ENCODE measurements around the gene RUVBL2.

The RUVBL2 gene

GRCh38 chr19:48969276-48970138 lies 24.2 kb upstream of the RUVBL2 start:
- Histone ChIP-seq H3K27ac (ENCODE audit: low read depth, low read length) (peak overlapping the region; percentile 89), H3K9ac (ENCODE audit: low read length in 5 of 5) (no peak overlapping the region), H3K36me3 (ENCODE audit: control insufficient read depth in 5 of 5, insufficient read depth in 5 of 5, low read length in 5 of 5) (peaks cover 0 to 69% (median 42%) of the 10 kb centered on the region in 5 donors)

GRCh38 chr19:48970139-48970766 lies 23.4 kb upstream of the RUVBL2 start:
- H3K4me3 ChIP-seq (ENCODE audit: low read depth in 1 of 5, low read length in 5 of 5) = no peak overlapping the region
- peaks cover 0 to 71% (median 44%) of the 10 kb centered on the region in 5 donors for H3K36me3 ChIP-seq (ENCODE audit: control insufficient read depth in 5 of 5, insufficient read depth in 5 of 5, low read length in 5 of 5)
- no peaks in the 10 kb centered on the region for H3K27me3 ChIP-seq (ENCODE audit: control insufficient read depth in 5 of 5, insufficient read depth in 4 of 5, low read length in 5 of 5)
- H3K27ac ChIP-seq (ENCODE audit: low read depth, low read length) = no peak overlapping the region
- H3K9me3 ChIP-seq (ENCODE audit: control insufficient read depth in 5 of 5, low read length in 5 of 5) = no peaks in the 10 kb centered on the region
- H3K4me1 ChIP-seq (ENCODE audit: control insufficient read depth in 5 of 5, insufficient read depth in 5 of 5, low read length in 5 of 5) = peaks cover 6 to 52% (median 51%) of the 10 kb centered on the region in 5 donors
- no peak overlapping the region for H3K9ac ChIP-seq (ENCODE audit: low read length in 5 of 5)

More at GRCh38 chr19:48969276-48970138, 24.2 kb upstream of the RUVBL2 start:
- Histone ChIP-seq H3K4me3 (ENCODE audit: low read depth in 1 of 5, low read length in 5 of 5) (no peak overlapping the region), H3K27me3 (ENCODE audit: control insufficient read depth in 5 of 5, insufficient read depth in 4 of 5, low read length in 5 of 5) (no peaks in the 10 kb centered on the region), H3K9me3 (ENCODE audit: control insufficient read depth in 5 of 5, low read length in 5 of 5) (no peaks in the 10 kb centered on the region), H3K4me1 (ENCODE audit: control insufficient read depth in 5 of 5, insufficient read depth in 5 of 5, low read length in 5 of 5) (peaks cover 8 to 55% (median 54%) of the 10 kb centered on the region in 5 donors)

GRCh38 chr19:48970923-48971395 lies 22.7 kb upstream of the RUVBL2 start:
- Histone ChIP-seq H3K9me3 (ENCODE audit: control insufficient read depth in 5 of 5, low read length in 5 of 5) (no peaks in the 10 kb centered on the region), H3K27ac (ENCODE audit: low read depth, low read length) (no peak overlapping the region), H3K4me1 (ENCODE audit: control insufficient read depth in 5 of 5, insufficient read depth in 5 of 5, low read length in 5 of 5) (peaks cover 6 to 49% (median 45%) of the 10 kb centered on the region in 5 donors), H3K4me3 (ENCODE audit: low read depth in 1 of 5, low read length in 5 of 5) (no peak overlapping the region), H3K27me3 (ENCODE audit: control insufficient read depth in 5 of 5, insufficient read depth in 4 of 5, low read length in 5 of 5) (no peaks in the 10 kb centered on the region), H3K9ac (ENCODE audit: low read length in 5 of 5) (no peak overlapping the region), H3K36me3 (ENCODE audit: control insufficient read depth in 5 of 5, insufficient read depth in 5 of 5, low read length in 5 of 5) (peaks cover 0 to 72% (median 42%) of the 10 kb centered on the region in 5 donors)

GRCh38 chr19:48975947-48976847 lies 17.5 kb upstream of the RUVBL2 start:
- Histone ChIP-seq H3K4me1 (ENCODE audit: control insufficient read depth in 5 of 5, insufficient read depth in 5 of 5, low read length in 5 of 5) (peaks cover 0 to 4% (median 0%) of the 10 kb centered on the region in 5 donors), H3K27ac (ENCODE audit: low read depth, low read length) (no peak overlapping the region), H3K9me3 (ENCODE audit: control insufficient read depth in 5 of 5, low read length in 5 of 5) (no peaks in the 10 kb centered on the region), H3K27me3 (ENCODE audit: control insufficient read depth in 5 of 5, insufficient read depth in 4 of 5, low read length in 5 of 5) (no peaks in the 10 kb centered on the region), H3K36me3 (ENCODE audit: control insufficient read depth in 5 of 5, insufficient read depth in 5 of 5, low read length in 5 of 5) (peaks cover 0 to 61% (median 38%) of the 10 kb centered on the region in 5 donors), H3K9ac (ENCODE audit: low read length in 5 of 5) (no peak overlapping the region), H3K4me3 (ENCODE audit: low read depth in 1 of 5, low read length in 5 of 5) (no peak overlapping the region)

- Histone ChIP-seq H3K36me3 (ENCODE audit: control insufficient read depth in 5 of 5, insufficient read depth in 5 of 5, low read length in 5 of 5) (peaks cover 0 to 64% (median 47%) of the 10 kb centered on the region in 5 donors), H3K9ac (ENCODE audit: low read length in 5 of 5) (no peak overlapping the region), H3K27me3 (ENCODE audit: control insufficient read depth in 5 of 5, insufficient read depth in 4 of 5, low read length in 5 of 5) (no peaks in the 10 kb centered on the region), H3K9me3 (ENCODE audit: control insufficient read depth in 5 of 5, low read length in 5 of 5) (no peaks in the 10 kb centered on the region), H3K27ac (ENCODE audit: low read depth, low read length) (no peak overlapping the region), H3K4me1 (ENCODE audit: control insufficient read depth in 5 of 5, insufficient read depth in 5 of 5, low read length in 5 of 5) (peaks cover 0 to 4% (median 0%) of the 10 kb centered on the region in 5 donors), H3K4me3 (ENCODE audit: low read depth in 1 of 5, low read length in 5 of 5) (no peak overlapping the region)
These were observed 16.6 kb upstream of the RUVBL2 start for GRCh38 chr19:48977061-48977460.

GRCh38 chr19:48982280-48982679 lies 11.4 kb upstream of the RUVBL2 start:
- H3K27ac ChIP-seq (ENCODE audit: low read depth, low read length) = no peak overlapping the region
- peaks cover 3 to 68% (median 60%) of the 10 kb centered on the region in 5 donors for H3K36me3 ChIP-seq (ENCODE audit: control insufficient read depth in 5 of 5, insufficient read depth in 5 of 5, low read length in 5 of 5)
- no peak overlapping the region for H3K9ac ChIP-seq (ENCODE audit: low read length in 5 of 5)

GRCh38 chr19:48985711-48986110 lies 8.0 kb upstream of the RUVBL2 start:
- Histone ChIP-seq H3K4me1 (ENCODE audit: control insufficient read depth in 5 of 5, insufficient read depth in 5 of 5, low read length in 5 of 5) (peaks cover 0 to 32% (median 20%) of the 10 kb centered on the region in 5 donors), H3K36me3 (ENCODE audit: control insufficient read depth in 5 of 5, insufficient read depth in 5 of 5, low read length in 5 of 5) (peaks cover 3 to 66% (median 59%) of the 10 kb centered on the region in 5 donors), H3K9ac (ENCODE audit: low read length in 5 of 5) (no peak overlapping the region), H3K27me3 (ENCODE audit: control insufficient read depth in 5 of 5, insufficient read depth in 4 of 5, low read length in 5 of 5) (no peaks in the 10 kb centered on the region), H3K27ac (ENCODE audit: low read depth, low read length) (peak overlapping the region; percentile 23), H3K9me3 (ENCODE audit: control insufficient read depth in 5 of 5, low read length in 5 of 5) (no peaks in the 10 kb centered on the region), H3K4me3 (ENCODE audit: low read depth in 1 of 5, low read length in 5 of 5) (no peak overlapping the region)

More at GRCh38 chr19:48982280-48982679, 11.4 kb upstream of the RUVBL2 start:
- Histone ChIP-seq H3K9me3 (ENCODE audit: control insufficient read depth in 5 of 5, low read length in 5 of 5) (no peaks in the 10 kb centered on the region), H3K4me1 (ENCODE audit: control insufficient read depth in 5 of 5, insufficient read depth in 5 of 5, low read length in 5 of 5) (peaks cover 0 to 15% (median 9%) of the 10 kb centered on the region in 5 donors), H3K27me3 (ENCODE audit: control insufficient read depth in 5 of 5, insufficient read depth in 4 of 5, low read length in 5 of 5) (no peaks in the 10 kb centered on the region), H3K4me3 (ENCODE audit: low read depth in 1 of 5, low read length in 5 of 5) (no peak overlapping the region)

- Histone ChIP-seq H3K36me3 (ENCODE audit: control insufficient read depth in 5 of 5, insufficient read depth in 5 of 5, low read length in 5 of 5) (peaks cover 3 to 65% (median 59%) of the 10 kb centered on the region in 5 donors), H3K9ac (ENCODE audit: low read length in 5 of 5) (no peak overlapping the region), H3K4me1 (ENCODE audit: control insufficient read depth in 5 of 5, insufficient read depth in 5 of 5, low read length in 5 of 5) (peaks cover 0 to 37% (median 25%) of the 10 kb centered on the region in 5 donors), H3K9me3 (ENCODE audit: control insufficient read depth in 5 of 5, low read length in 5 of 5) (no peaks in the 10 kb centered on the region), H3K4me3 (ENCODE audit: low read depth in 1 of 5, low read length in 5 of 5) (no peak overlapping the region), H3K27me3 (ENCODE audit: control insufficient read depth in 5 of 5, insufficient read depth in 4 of 5, low read length in 5 of 5) (no peaks in the 10 kb centered on the region), H3K27ac (ENCODE audit: low read depth, low read length) (peak overlapping the region; percentile 23)
These were observed 7.5 kb upstream of the RUVBL2 start for GRCh38 chr19:48986211-48986610.

- no peaks in the 10 kb centered on the region for H3K9me3 ChIP-seq (ENCODE audit: control insufficient read depth in 5 of 5, low read length in 5 of 5)
- no peak overlapping the region for H3K4me3 ChIP-seq (ENCODE audit: low read depth in 1 of 5, low read length in 5 of 5)
- peaks cover 2 to 48% (median 36%) of the 10 kb centered on the region in 5 donors for H3K4me1 ChIP-seq (ENCODE audit: control insufficient read depth in 5 of 5, insufficient read depth in 5 of 5, low read length in 5 of 5)
- H3K27me3 ChIP-seq (ENCODE audit: control insufficient read depth in 5 of 5, insufficient read depth in 4 of 5, low read length in 5 of 5) = no peaks in the 10 kb centered on the region
- H3K27ac ChIP-seq (ENCODE audit: low read depth, low read length) = no peak overlapping the region
- no peak overlapping the region for H3K9ac ChIP-seq (ENCODE audit: low read length in 5 of 5)
- peaks cover 3 to 54% (median 48%) of the 10 kb centered on the region in 5 donors for H3K36me3 ChIP-seq (ENCODE audit: control insufficient read depth in 5 of 5, insufficient read depth in 5 of 5, low read length in 5 of 5)
These were observed 6.4 kb upstream of the RUVBL2 start for GRCh38 chr19:48987323-48987722.
